ENCODE data around the gene SERPINA4. TPM values are rescaled to one million over a fixed set of nuclear protein-coding genes. Genes with fewer than 3 reads are reported as not detected.
"Not testable (repeated sequence)": the region's sequence is repeated elsewhere in the genome, so short reads cannot be mapped to it uniquely, and the experiment has no call there.

The SERPINA4 gene
- total RNA-seq, 4 donors from 2014 or later: not detected

GRCh38 chr14:94602722-94603121 is 41.5 kb downstream of the SERPINA4 start:
- Histone ChIP-seq H3K4me3 (no peak overlapping the region), H3K36me3 (no peaks in the 10 kb centered on the region), H3K4me1 (peaks cover 44% of the 10 kb centered on the region), H3K27me3 (no peaks in the 10 kb centered on the region), H3K27ac (peak overlapping the region; percentile 91), H3K9me3 (no peaks in the 10 kb centered on the region)
- 100% methylated on average over 4 of the region's 5 CpGs for WGBS
- no peak for DNase-seq (ENCODE audit: low spot score in 2 of 2)
- TF ChIP-seq CTCF (IDR thresholded peaks at IDR 0.05) (no peak), EP300 (IDR thresholded peaks at IDR 0.05) (no peak), POLR2AphosphoS5 (IDR thresholded peaks at IDR 0.05) (no peak), POLR2A (IDR thresholded peaks at IDR 0.05) (no peak)

- Histone ChIP-seq H3K27ac (no peak overlapping the region), H3K4me3 (no peak overlapping the region), H3K27me3 (no peaks in the 10 kb centered on the region), H3K4me1 (peaks cover 23% of the 10 kb centered on the region), H3K36me3 (no peaks in the 10 kb centered on the region), H3K9me3 (no peaks in the 10 kb centered on the region)
- TF ChIP-seq POLR2A (IDR thresholded peaks at IDR 0.05) (no peak), EP300 (IDR thresholded peaks at IDR 0.05) (no peak), POLR2AphosphoS5 (IDR thresholded peaks at IDR 0.05) (no peak), CTCF (IDR thresholded peaks at IDR 0.05) (no peak)
- 74% methylated on average over 3 of the region's 3 CpGs for WGBS
- DNase-seq (ENCODE audit: low spot score in 2 of 2): no peak
These were observed 44.1 kb downstream of the SERPINA4 start for GRCh38 chr14:94605361-94605760.

- not testable (repeated sequence) for H3K27me3 ChIP-seq; DNase-seq (ENCODE audit: low spot score in 2 of 2); H3K27ac ChIP-seq; H3K9me3 ChIP-seq; H3K36me3 ChIP-seq; H3K4me3 ChIP-seq
- 70% methylated on average over 1 of the region's 1 CpG for WGBS
- H3K4me1 ChIP-seq: peaks cover 21% of the 10 kb centered on the region
These were observed 47.7 kb downstream of the SERPINA4 start for GRCh38 chr14:94608966-94609365.

- H3K27me3 ChIP-seq: no peaks in the 10 kb centered on the region
- TF ChIP-seq EP300 (IDR thresholded peaks at IDR 0.05) (no peak), CTCF (IDR thresholded peaks at IDR 0.05) (no peak), POLR2AphosphoS5 (IDR thresholded peaks at IDR 0.05) (no peak), POLR2A (IDR thresholded peaks at IDR 0.05) (no peak)
- 91% methylated on average over 5 of the region's 5 CpGs for WGBS
- peaks cover 21% of the 10 kb centered on the region for H3K4me1 ChIP-seq
- H3K36me3 ChIP-seq: no peaks in the 10 kb centered on the region
- DNase-seq (ENCODE audit: low spot score in 2 of 2): no peak
- no peak overlapping the region for H3K27ac ChIP-seq
- H3K9me3 ChIP-seq: no peaks in the 10 kb centered on the region
- H3K4me3 ChIP-seq: no peak overlapping the region
These were observed 49.9 kb downstream of the SERPINA4 start for GRCh38 chr14:94611179-94611578.

- TF ChIP-seq EP300 (IDR thresholded peaks at IDR 0.05) (no peak), POLR2A (IDR thresholded peaks at IDR 0.05) (no peak), CTCF (IDR thresholded peaks at IDR 0.05) (no peak), POLR2AphosphoS5 (IDR thresholded peaks at IDR 0.05) (no peak)
- Histone ChIP-seq H3K27me3 (no peaks in the 10 kb centered on the region), H3K27ac (peak within 1 kb of the TSS; percentile 33), H3K4me3 (peak within 1 kb of the TSS; percentile 2), H3K36me3 (no peaks in the 10 kb centered on the region), H3K4me1 (peaks cover 18% of the 10 kb centered on the region), H3K9me3 (peaks cover 4% of the 10 kb centered on the region)
- 44% methylated on average over 4 of the region's 4 CpGs for WGBS
- DNase-seq (ENCODE audit: low spot score in 2 of 2): no peak
These were observed 50.9 kb downstream of the SERPINA4 start, which contains the start of gene SERPINA3 for GRCh38 chr14:94612174-94612573. Gene SERPINA3, plus strand, starts transcription at chr14:94612391. Its CDS starts 2,051 bp downstream, at chr14:94614442.

Measured in suprapubic skin (tissue), 4 donors.